K562 (cell line): ENCODE data around the gene WNT7A. TPM values are rescaled to one million over a fixed set of nuclear protein-coding genes. Genes with fewer than 3 reads are reported as not detected.

ENCODE experiments used
- ATAC-seq: fragments of 200-7000 bp; cut with Tn5 transposase; 3 replicates; pipeline ENCODE4 v1.9.1; 2020; ENCODE audit warnings: moderate library complexity
- BruUV-seq: library from RNA; stranded (reverse); fragments of 400-500 nt; replicated peaks from 2 replicates; lab custom pipeline; 2021; lab: Mats Ljungman, UMichigan
- CTCF ChIA-PET: fragments of 300-600 bp; formaldehyde crosslinking; extraction: SDS; loops from one replicate; lab custom pipeline; 2021; ENCODE audit warnings: low intra/inter-chr PET ratio; lab: Yijun Ruan, JAX
- POLR2A ChIA-PET: fragments of 300-600, 350-650 bp; sonication (Branson Sonifier 250); formaldehyde crosslinking; extraction: SDS; loops from one replicate; lab custom pipeline; 2021; ENCODE audit warnings: antibody characterized with exemption, inconsistent platforms; lab: Yijun Ruan, JAX
- DNase-seq, 4 experiments: peaks; one replicate each; pipeline versions ENCODE4 v3.0.0 to v3.0.0-alpha.2; 2011 to 2018; ENCODE audit warnings: low spot score in 3 of 4, mixed read lengths in 3 of 4; ENCODE audit errors: extremely low read depth in 1 of 4
- FAIRE-seq: peaks from 2 replicates; lab custom pipeline; 2011; peaks lifted over from hg19 to GRCh38; lab: Jason Lieb, UNC
- H2AFZ ChIP-seq: 2 replicates; pipeline ENCODE4 v1.6.0; 2011; ENCODE audit warnings: low read depth, low read length, control low read depth, inconsistent platforms
- H3K27ac ChIP-seq: fragments of 200-600 bp; 3 replicates; pipeline ENCODE4 v1.8.0; 2011; ENCODE audit warnings: low read depth, mild to moderate bottlenecking, control low read depth, inconsistent platforms, low read length, moderate library complexity, mixed read lengths; ENCODE audit errors: extremely low read depth
- H3K27me3 ChIP-seq, 2 experiments: fragments of 300-600 bp in 1 of 2; 2 replicates in 1 of 2; 3 replicates in 1 of 2; pipeline versions ENCODE4 v1.6.0 to v1.8.0; 2011; ENCODE audit warnings: inconsistent platforms in 2 of 2, low read length in 2 of 2, mild to moderate bottlenecking in 1 of 2, mixed read lengths in 1 of 2, moderate library complexity in 1 of 2; ENCODE audit not compliant: control insufficient read depth in 2 of 2, insufficient read depth in 2 of 2
- H3K36me3 ChIP-seq: fragments of 300-600 bp; 3 replicates; pipeline ENCODE4 v1.8.0; 2011; ENCODE audit warnings: mild to moderate bottlenecking, low read length, inconsistent platforms; ENCODE audit not compliant: control insufficient read depth, insufficient read depth
- H3K4me1 ChIP-seq, 2 experiments: fragments of 200-600 bp in 1 of 2; replicated peaks in 1 of 2; 2 replicates in 1 of 2; 3 replicates in 1 of 2; pipeline versions ENCODE4 v1.5.1 to v1.8.0; 2011; ENCODE audit warnings: inconsistent platforms in 2 of 2, low read length in 2 of 2, mild to moderate bottlenecking in 1 of 2, mixed read lengths in 1 of 2, moderate library complexity in 1 of 2; ENCODE audit not compliant: control insufficient read depth in 2 of 2, insufficient read depth in 2 of 2
- H3K4me2 ChIP-seq: 2 replicates; pipeline ENCODE4 v1.6.1; 2011; ENCODE audit warnings: low read length, control low read depth, inconsistent platforms, mixed read lengths; ENCODE audit not compliant: insufficient read depth
- H3K4me3 ChIP-seq: fragments of 200-600 bp; sonication (generic), shearing (Covaris generic); 2 replicates; pipeline ENCODE4 v1.5.1; 2016; ENCODE audit warnings: control low read depth, inconsistent platforms
- H3K79me2 ChIP-seq: fragments of 200-600 bp; 3 replicates; pipeline ENCODE4 v1.8.0; 2011; ENCODE audit warnings: low read length, inconsistent platforms; ENCODE audit not compliant: control insufficient read depth, insufficient read depth
- H3K9ac ChIP-seq, 2 experiments: 2 replicates each; pipeline versions ENCODE4 v1.6.0 to v1.6.1; 2011; ENCODE audit warnings: low read depth in 2 of 2, low read length in 2 of 2, control low read depth in 1 of 2, inconsistent platforms in 1 of 2, mild to moderate bottlenecking in 1 of 2, mixed read lengths in 1 of 2; ENCODE audit not compliant: insufficient read depth in 1 of 2
- H3K9me1 ChIP-seq: one replicate; pipeline ENCODE4 v1.6.0; 2011; ENCODE audit warnings: inconsistent platforms, mild to moderate bottlenecking, low read length, moderate library complexity; ENCODE audit not compliant: control insufficient read depth, insufficient read depth
- H3K9me3 ChIP-seq: replicated peaks from 2 replicates; pipeline ENCODE4 v1.5.1; 2011; ENCODE audit warnings: low read depth, low read length, inconsistent platforms; ENCODE audit not compliant: control insufficient read depth, insufficient read depth
- H4K20me1 ChIP-seq: replicated peaks from 2 replicates; pipeline ENCODE4 v1.6.1; 2011; ENCODE audit warnings: low read length, inconsistent platforms, mixed read lengths; ENCODE audit not compliant: control insufficient read depth, insufficient read depth
- ASH1L ChIP-seq: fragments of 450-650 bp; IDR thresholded peaks from 2 replicates; pipeline ENCODE4 v1.6.1; 2018; ENCODE audit warnings: borderline replicate concordance, mild to moderate bottlenecking, low read depth; ENCODE audit not compliant: partially characterized antibody
- GATAD2A ChIP-seq: fragments of 450-650 bp; IDR thresholded peaks from 2 replicates; pipeline ENCODE4 v1.6.1; 2017
- HDGF ChIP-seq: fragments of 450-650 bp; IDR thresholded peaks from 2 replicates; pipeline ENCODE4 v1.6.1; 2016
- ID3 ChIP-seq, 2 experiments: fragments of 250-450 bp in 1 of 2; fragments of 450-650 bp in 1 of 2; sonication (Bioruptor Pico) in 1 of 2; IDR thresholded peaks; 2 replicates each; pipeline versions ENCODE4 v1.6.1 to v1.8.0; 2016 to 2021; ENCODE audit warnings: mild to moderate bottlenecking in 2 of 2, moderate library complexity in 2 of 2, missing compliant biosample characterization in 1 of 2, missing genetic modification characterization in 1 of 2
- MECOM ChIP-seq: fragments of 250-450 bp; sonication (Bioruptor Pico); IDR thresholded peaks from 2 replicates; pipeline ENCODE4 v1.8.0; 2022; ENCODE audit warnings: inconsistent platforms
- RFX1 ChIP-seq: fragments of 450-650 bp; IDR thresholded peaks from 2 replicates; pipeline ENCODE4 v1.6.1; 2016; ENCODE audit warnings: mild to moderate bottlenecking, moderate library complexity
- TAL1 ChIP-seq: fragments of 450-650 bp; IDR thresholded peaks from 2 replicates; pipeline ENCODE4 v1.6.1; 2016; ENCODE audit warnings: mild to moderate bottlenecking
- XRCC5 ChIP-seq: fragments of 200-400 bp; formaldehyde crosslinking; IDR thresholded peaks from 2 replicates; pipeline ENCODE4 v1.6.1; 2017; ENCODE audit warnings: low read depth, mild to moderate bottlenecking, low read length
- ZNF707 ChIP-seq: fragments of 250-450 bp; sonication (Bioruptor Pico); conservative IDR thresholded peaks from 2 replicates; pipeline ENCODE4 v1.8.0; 2022; ENCODE audit warnings: inconsistent platforms, mild to moderate bottlenecking, moderate library complexity
- ZNF77 ChIP-seq: fragments of 250-450 bp; sonication (Bioruptor Pico); IDR thresholded peaks from 2 replicates; pipeline ENCODE4 v1.5.0; 2020
- WGBS: fragments of 100-300 bp; shearing (Covaris generic); methylation state at CpG from one replicate; pipeline ENCODE4 v1.1.6; 2016; ENCODE audit warnings: low coverage, mixed read lengths; ENCODE audit not compliant: insufficient coverage; ENCODE audit errors: missing lambda C conversion rate; 5-methylcytosine and 5-hydroxymethylcytosine counted together
- in situ Hi-C: fragments of 300-500 bp; cut with MboI; formaldehyde crosslinking; loops from 4 replicates; pipeline ENCODE4 v1.15.0; 2018; ENCODE audit warnings: inconsistent platforms, mixed read lengths
- intact Hi-C: fragments of 100-400 bp; cut with micrococcal nuclease; formaldehyde crosslinking; loops from 2 replicates; pipeline ENCODE4 v1.14.2; 2022
- polyA plus RNA-seq, 8 experiments: library from polyadenylated mRNA; depleted of rRNA in 4 of 8; stranded (reverse) in 5 of 8; unstranded in 3 of 8; fragments of >200 nt; fragmentation: Nextera tagmentation in 2 of 8; fragmentation: Illumina TruSeq in 1 of 8; extraction: Ambion mirVana in 2 of 8; extraction: Trizol in 1 of 8; gene quantifications; 2 replicates each; pipeline versions ENCODE4 v1.2.1 to v1.2.3, GENCODE V29; 2011 to 2014; ENCODE audit warnings: inconsistent platforms in 1 of 8, missing spikeins in 1 of 8
- total RNA-seq, 7 experiments: library from RNA; depleted of rRNA in 6 of 7; stranded (reverse); fragments of >200 nt in 6 of 7; fragmentation: Illumina TruSeq in 2 of 7; extraction: Trizol in 2 of 7; gene quantifications; 2 replicates each; pipeline versions ENCODE4 v1.2.1 to v1.2.3, GENCODE V29; 2011 to 2021; ENCODE audit warnings: low replicate concordance in 1 of 7
- TF ChIP-seq, protein P1 (sequence below): fragments of 250-450 bp; sonication (Bioruptor Pico); IDR thresholded peaks from 2 replicates; pipeline ENCODE4 v1.6.1; 2021; ENCODE audit warnings: mild to moderate bottlenecking

WNT7A gene
- total and polyA plus RNA-seq, 9 of the 15 experiments (the other 6 are each of a cell fraction or from before 2014, with no cell fraction given): 0.03 TPM; not detected in 8

DNA sequence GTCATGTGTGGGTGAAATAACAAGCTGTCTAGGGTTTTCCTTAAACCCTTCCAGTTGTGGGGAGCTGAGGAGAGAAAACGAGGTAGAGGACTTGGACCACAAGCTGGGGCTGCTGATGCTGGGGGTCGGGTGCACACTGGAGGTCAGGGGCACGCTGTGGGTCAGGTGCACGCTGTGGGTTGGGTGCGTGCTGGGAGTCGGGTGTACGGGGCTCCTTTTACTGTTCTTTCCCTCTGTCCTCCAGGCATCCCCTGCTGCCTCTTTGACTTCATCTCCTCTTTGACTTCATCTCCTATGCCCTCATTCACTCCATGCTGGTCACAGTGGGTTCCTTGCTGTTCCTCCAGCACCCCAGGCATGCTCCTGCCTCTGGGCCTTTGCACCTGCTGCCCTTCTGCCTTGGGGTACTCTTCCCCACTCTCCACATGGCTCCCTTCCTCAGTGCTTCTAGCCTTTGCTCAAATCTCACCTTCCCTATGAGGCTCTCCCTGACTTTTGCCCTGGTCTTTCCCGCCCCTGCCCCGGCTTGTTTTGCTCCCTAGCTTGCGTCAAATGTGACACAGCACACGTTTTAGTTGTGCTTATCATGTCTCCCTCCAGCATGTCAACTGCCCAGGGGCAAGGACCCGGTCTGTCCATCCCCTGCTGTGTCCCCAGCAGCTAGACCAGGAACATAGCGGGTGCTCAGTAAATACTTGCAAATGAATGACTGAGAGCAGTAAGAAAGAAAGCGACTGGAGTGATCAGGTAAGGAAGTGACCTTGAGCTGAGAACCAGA lies 45.4 kb downstream of the WNT7A start:
- in situ Hi-C loops: no loop called here
- no TSS peak for BruUV-seq
- CTCF ChIA-PET: no interaction called here
- Histone ChIP-seq H4K20me1 (peaks cover 11% of the 10 kb centered on the region; the same call in 1 of the 2 replicates), H3K36me3 (no peaks in the 10 kb centered on the region), H3K27ac (no peak overlapping the region), H2AFZ (no peak overlapping the region), H3K9me3 (no peaks in the 10 kb centered on the region)
- ATAC-seq (no peak), DNase-seq (no peak)
- TF ChIP-seq TAL1 (no peak), MECOM (no peak)
- TF ChIP-seq, all 486 proteins: peak for 0
- Histone ChIP-seq H3K4me2 (no peak overlapping the region), H3K9ac (no peak overlapping the region), H3K79me2 (no peaks in the 10 kb centered on the region), H3K27me3 (peaks cover 13 to 75% of the 10 kb centered on the region in 2 experiments; a peak in 4 of 5 replicates), H3K4me1 (no peaks in the 10 kb centered on the region), H3K4me3 (no peak overlapping the region), H3K9me1 (no peaks in the 10 kb centered on the region)
- intact Hi-C loops: no loop called here
- POLR2A ChIA-PET: no interaction called here
- 1% methylated on average over 14 of the region's 14 CpGs for WGBS
- no peak for FAIRE-seq

GRCh38 chr3:13833506-13834257 lies 46.2 kb downstream of the WNT7A start:
- Histone ChIP-seq H3K79me2 (no peaks in the 10 kb centered on the region), H3K27me3 (peaks cover 13 to 75% of the 10 kb centered on the region in 2 experiments; a peak in 4 of 5 replicates), H3K4me3 (no peak overlapping the region), H3K4me1 (no peaks in the 10 kb centered on the region), H3K9me1 (no peaks in the 10 kb centered on the region), H3K27ac (no peak overlapping the region), H3K9ac (no peak overlapping the region), H2AFZ (no peak overlapping the region), H3K4me2 (no peak overlapping the region)
- WGBS: under 1% methylated on average over 9 of the region's 9 CpGs
- POLR2A ChIA-PET: no interaction called here
- DNase-seq: no peak
- intact Hi-C loops: no loop called here
- TF ChIP-seq ID3 (CRISPR knock-in tag; IDR thresholded peaks at IDR 0.05) (no peak), ID3 (tag; IDR thresholded peaks at IDR 0.05) (no peak), GATAD2A (no peak), ZNF77 (no peak), RFX1 (no peak), ZNF707 (CRISPR knock-in tag) (no peak), HDGF (no peak), XRCC5 (no peak), ASH1L (no peak)
- TF ChIP-seq, protein P1, sequence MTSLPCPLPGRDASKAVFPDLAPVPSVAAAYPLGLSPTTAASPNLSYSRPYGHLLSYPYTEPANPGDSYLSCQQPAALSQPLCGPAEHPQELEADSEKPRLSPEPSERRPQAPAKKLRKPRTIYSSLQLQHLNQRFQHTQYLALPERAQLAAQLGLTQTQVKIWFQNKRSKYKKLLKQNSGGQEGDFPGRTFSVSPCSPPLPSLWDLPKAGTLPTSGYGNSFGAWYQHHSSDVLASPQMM (CRISPR knock-in tag): no peak
- TF ChIP-seq, all 486 proteins: peak for 0
- Histone ChIP-seq H3K36me3 (no peaks in the 10 kb centered on the region), H3K9me3 (no peaks in the 10 kb centered on the region), H4K20me1 (peaks cover 11% of the 10 kb centered on the region; the same call in 1 of the 2 replicates)
- CTCF ChIA-PET: no interaction called here
- no TSS peak for BruUV-seq
- in situ Hi-C loops: no loop called here
- ATAC-seq: no peak
- FAIRE-seq: no peak
